HG02571 (cell line): Measurements from ENCODE around the gene FRMD1.

Experiments used
- ATAC-seq: cut with Tn5 transposase; IDR thresholded peaks from one replicate; pipeline ENCODE4 v1.9.1; 2021; ENCODE audit warnings: mild to moderate bottlenecking, moderate library complexity; ENCODE audit not compliant: unreplicated experiment

The FRMD1 gene

GRCh38 chr6:168030218-168030746 lies 48.7 kb downstream of the FRMD1 start:
- ATAC-seq: no peak

- no peak for ATAC-seq
These were observed 49.4 kb downstream of the FRMD1 start for GRCh38 chr6:168029459-168030217.

GRCh38 chr6:168028181-168028580 lies 50.8 kb downstream of the FRMD1 start:
- ATAC-seq: no peak

GRCh38 chr6:168027521-168027920 lies 51.5 kb downstream of the FRMD1 start:
- ATAC-seq: no peak

GRCh38 chr6:168026925-168027324 lies 52.1 kb downstream of the FRMD1 start:
- no peak for ATAC-seq

- ATAC-seq: no peak
These were observed 52.9 kb downstream of the FRMD1 start for GRCh38 chr6:168025831-168026710.

GRCh38 chr6:168024951-168025510 lies 54.0 kb downstream of the FRMD1 start:
- no peak for ATAC-seq

- ATAC-seq: no peak
These were observed 56.3 kb downstream of the FRMD1 start for GRCh38 chr6:168022488-168023321.

- no peak for ATAC-seq
These were observed 57.4 kb downstream of the FRMD1 start for GRCh38 chr6:168021581-168021980.

- ATAC-seq: no peak
These were observed 58.8 kb downstream of the FRMD1 start for GRCh38 chr6:168020242-168020641.

- ATAC-seq: no peak
These were observed 60.3 kb downstream of the FRMD1 start for GRCh38 chr6:168018664-168019063.

GRCh38 chr6:168017629-168018028 lies 61.4 kb downstream of the FRMD1 start:
- ATAC-seq: no peak

GRCh38 chr6:168016721-168017525 lies 62.1 kb downstream of the FRMD1 start:
- no peak for ATAC-seq

GRCh38 chr6:168016176-168016620 lies 62.8 kb downstream of the FRMD1 start:
- ATAC-seq: no peak

- ATAC-seq: no peak
These were observed 63.4 kb downstream of the FRMD1 start for GRCh38 chr6:168015482-168016175.

- ATAC-seq: no peak
These were observed 64.0 kb downstream of the FRMD1 start for GRCh38 chr6:168015009-168015408.

GRCh38 chr6:168014428-168014827 lies 64.6 kb downstream of the FRMD1 start:
- no peak for ATAC-seq

GRCh38 chr6:168013250-168013915 lies 65.6 kb downstream of the FRMD1 start:
- no peak for ATAC-seq
